ENCODE measurements around the gene TMEM179. TPM values are rescaled to one million over a fixed set of nuclear protein-coding genes. Genes with fewer than 3 reads are reported as not detected.

The TMEM179 gene
- total and polyA plus RNA-seq, 3 donors from 2014 or later, result 4.9 to 12.1 (median 9.8) TPM

DNA sequence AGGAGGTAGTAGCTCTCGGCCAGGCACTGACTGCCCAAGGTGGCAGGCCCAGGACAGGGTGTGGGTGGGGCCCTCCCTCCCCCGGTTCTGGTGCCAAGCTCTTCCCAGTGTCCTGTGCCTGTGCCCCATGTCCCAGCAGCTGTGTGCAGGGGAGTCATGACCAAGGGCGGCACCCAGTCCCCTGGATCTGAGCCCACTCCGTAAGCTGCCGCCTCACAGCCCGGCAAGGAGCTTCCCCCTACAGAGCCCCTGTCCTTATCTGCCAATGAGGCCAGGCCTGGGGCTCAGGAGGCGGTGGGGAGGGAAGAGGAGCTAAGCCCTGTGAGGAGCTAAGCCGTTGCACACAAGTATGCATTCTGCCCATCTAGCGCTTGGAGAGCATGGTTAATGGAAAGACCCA is 30.6 kb downstream of the TMEM179 start:
- no peak for TF ChIP-seq POLR2A (IDR thresholded peaks at IDR 0.05)
- TF ChIP-seq, protein P1, sequence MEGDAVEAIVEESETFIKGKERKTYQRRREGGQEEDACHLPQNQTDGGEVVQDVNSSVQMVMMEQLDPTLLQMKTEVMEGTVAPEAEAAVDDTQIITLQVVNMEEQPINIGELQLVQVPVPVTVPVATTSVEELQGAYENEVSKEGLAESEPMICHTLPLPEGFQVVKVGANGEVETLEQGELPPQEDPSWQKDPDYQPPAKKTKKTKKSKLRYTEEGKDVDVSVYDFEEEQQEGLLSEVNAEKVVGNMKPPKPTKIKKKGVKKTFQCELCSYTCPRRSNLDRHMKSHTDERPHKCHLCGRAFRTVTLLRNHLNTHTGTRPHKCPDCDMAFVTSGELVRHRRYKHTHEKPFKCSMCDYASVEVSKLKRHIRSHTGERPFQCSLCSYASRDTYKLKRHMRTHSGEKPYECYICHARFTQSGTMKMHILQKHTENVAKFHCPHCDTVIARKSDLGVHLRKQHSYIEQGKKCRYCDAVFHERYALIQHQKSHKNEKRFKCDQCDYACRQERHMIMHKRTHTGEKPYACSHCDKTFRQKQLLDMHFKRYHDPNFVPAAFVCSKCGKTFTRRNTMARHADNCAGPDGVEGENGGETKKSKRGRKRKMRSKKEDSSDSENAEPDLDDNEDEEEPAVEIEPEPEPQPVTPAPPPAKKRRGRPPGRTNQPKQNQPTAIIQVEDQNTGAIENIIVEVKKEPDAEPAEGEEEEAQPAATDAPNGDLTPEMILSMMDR (IDR thresholded peaks at IDR 0.05), result no peak
- no peaks in the 10 kb centered on the region for H3K4me1 ChIP-seq
- no peak overlapping the region for H3K27ac ChIP-seq
- whole genome bisulfite sequencing, 2 donors, result 53 to 68% methylated on average over 9 of the region's 9 CpGs
- H3K9me3 ChIP-seq, result no peaks in the 10 kb centered on the region
- no peaks in the 10 kb centered on the region for H3K27me3 ChIP-seq
- intact Hi-C loops (cut with DNase I; ENCODE audit: low total_unique reads), result no loop called here
- H3K4me3 ChIP-seq, result no peak overlapping the region
- H3K36me3 ChIP-seq (ENCODE audit: low read depth, missing control alignments), result no peaks in the 10 kb centered on the region
- DNase-seq, result no peak

DNA sequence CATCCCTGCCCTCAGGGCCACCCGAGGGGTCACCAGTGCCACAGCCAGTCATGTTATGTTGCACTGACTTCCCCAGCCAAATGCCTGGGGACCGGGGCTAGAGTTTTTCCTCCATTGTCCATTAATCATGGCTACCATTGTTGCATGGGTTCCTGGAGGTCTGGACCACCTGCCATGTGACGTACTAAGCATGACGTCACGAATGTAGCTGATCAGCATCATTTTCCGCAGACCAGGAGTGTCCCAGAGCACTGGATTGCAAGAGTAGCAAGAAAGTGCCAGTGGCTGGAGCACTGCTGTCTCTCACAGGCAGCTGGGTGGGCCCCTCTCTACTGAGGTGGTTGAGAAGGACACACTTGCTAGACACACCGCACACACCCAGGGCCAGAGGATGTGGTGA is 31.9 kb downstream of the TMEM179 start:
- H3K36me3 ChIP-seq (ENCODE audit: low read depth, missing control alignments), result no peaks in the 10 kb centered on the region
- intact Hi-C loops (cut with DNase I; ENCODE audit: low total_unique reads), result no loop called here
- no peaks in the 10 kb centered on the region for H3K9me3 ChIP-seq
- TF ChIP-seq, protein P1 (IDR thresholded peaks at IDR 0.05), result no peak
- no peak for TF ChIP-seq POLR2A (IDR thresholded peaks at IDR 0.05)
- no peak for DNase-seq
- no peaks in the 10 kb centered on the region for H3K4me1 ChIP-seq
- WGBS, 2 donors, result 94 to 97% methylated on average over 7 of the region's 7 CpGs
- H3K27ac ChIP-seq, result no peak overlapping the region
- no peaks in the 10 kb centered on the region for H3K27me3 ChIP-seq
- H3K4me3 ChIP-seq, result no peak overlapping the region

DNA sequence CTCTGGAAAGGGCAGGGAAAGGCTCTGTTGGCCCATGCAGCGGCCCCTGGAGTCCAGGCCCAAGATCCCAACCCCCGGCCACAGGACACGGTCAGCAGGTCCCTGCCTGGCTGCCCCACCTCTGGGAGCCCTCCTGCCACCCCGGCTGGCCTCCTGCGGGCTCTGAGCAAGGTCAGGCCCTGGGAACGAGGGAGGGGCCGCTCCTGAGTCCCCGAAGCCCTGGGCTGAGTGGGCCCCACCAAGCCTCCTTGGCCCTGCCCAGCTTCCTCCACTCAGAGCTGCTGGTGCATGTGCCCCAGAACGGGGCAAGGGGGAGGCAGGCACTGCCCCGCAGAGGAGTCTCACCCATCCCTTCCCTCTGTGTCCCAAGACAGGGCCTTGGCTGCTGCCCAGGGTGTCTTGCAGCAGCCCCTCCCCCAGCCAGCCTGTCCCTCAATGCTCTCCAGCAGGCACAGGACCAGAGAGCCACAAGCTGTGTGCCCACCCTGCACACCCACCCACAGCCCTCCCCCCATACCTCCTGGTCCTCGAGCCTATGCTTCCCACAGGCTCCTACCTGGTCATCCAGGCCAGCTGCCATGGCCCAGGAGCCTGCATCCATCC is 32.4 kb downstream of the TMEM179 start:
- Histone ChIP-seq H3K27ac (no peak overlapping the region), H3K9me3 (no peaks in the 10 kb centered on the region), H3K4me3 (no peak overlapping the region), H3K4me1 (no peaks in the 10 kb centered on the region), H3K36me3 (ENCODE audit: low read depth, missing control alignments) (no peaks in the 10 kb centered on the region), H3K27me3 (no peaks in the 10 kb centered on the region)
- TF ChIP-seq POLR2A (IDR thresholded peaks at IDR 0.05), result no peak
- TF ChIP-seq, protein P1 (IDR thresholded peaks at IDR 0.05), result no peak
- 81 to 90% methylated on average over 6 to 11 of the region's 11 CpGs for WGBS, 2 donors
- DNase-seq, result no peak
- intact Hi-C loops (cut with DNase I; ENCODE audit: low total_unique reads), result no loop called here

DNA sequence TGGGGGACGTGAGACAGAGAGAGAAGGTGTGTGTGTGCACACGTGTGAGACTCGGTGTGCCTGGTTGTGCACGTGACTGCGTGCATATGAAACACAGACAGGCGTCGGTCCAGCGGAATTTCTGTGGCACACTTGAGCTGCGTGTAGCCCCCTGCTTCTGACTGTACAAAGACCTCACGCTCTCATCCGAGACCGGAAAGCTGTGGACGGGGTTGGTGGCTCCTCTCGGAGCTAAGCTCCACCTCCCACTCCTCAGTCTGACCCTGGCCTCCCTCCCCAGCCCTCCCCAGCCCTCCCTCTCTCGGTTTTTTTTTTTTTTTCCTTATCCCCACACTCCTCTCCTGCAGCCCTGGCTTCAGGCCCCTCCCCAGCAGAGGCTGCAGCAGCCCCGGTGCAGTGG is 33.3 kb downstream of the TMEM179 start:
- no peaks in the 10 kb centered on the region for H3K9me3 ChIP-seq
- H3K4me3 ChIP-seq, result no peak overlapping the region
- TF ChIP-seq, protein P1 (IDR thresholded peaks at IDR 0.05), result no peak
- TF ChIP-seq POLR2A (IDR thresholded peaks at IDR 0.05), result no peak
- H3K4me1 ChIP-seq, result no peaks in the 10 kb centered on the region
- 82% methylated on average over 7 to 16 of the region's 16 CpGs for WGBS, 2 donors
- H3K27ac ChIP-seq, result no peak overlapping the region
- no peak for DNase-seq
- intact Hi-C loops (cut with DNase I; ENCODE audit: low total_unique reads), result no loop called here
- no peaks in the 10 kb centered on the region for H3K36me3 ChIP-seq (ENCODE audit: low read depth, missing control alignments)
- no peaks in the 10 kb centered on the region for H3K27me3 ChIP-seq

DNA sequence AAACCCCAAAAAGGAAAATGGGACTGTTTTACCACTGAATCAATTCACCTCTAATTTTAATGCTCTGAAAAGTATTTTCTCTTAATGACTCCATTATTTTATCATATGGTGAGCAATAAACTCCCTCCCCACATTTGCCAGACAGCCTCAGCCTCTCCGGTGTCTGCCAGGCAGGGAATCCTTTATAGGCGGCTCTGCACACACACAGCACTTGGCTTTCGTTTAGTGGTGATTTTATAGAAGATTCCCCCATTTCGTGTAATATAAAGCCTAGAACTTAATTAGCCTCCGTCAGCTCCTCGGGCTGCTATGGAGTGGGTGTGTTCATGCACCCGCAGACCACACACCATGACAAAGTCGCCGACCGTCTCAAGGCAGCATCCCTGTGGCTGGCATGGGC is 35.1 kb downstream of the TMEM179 start:
- no peaks in the 10 kb centered on the region for H3K4me1 ChIP-seq
- WGBS, 2 donors, result 55 to 67% methylated on average over 9 to 10 of the region's 10 CpGs

More for the DNA sequence above, 35.1 kb downstream of the TMEM179 start:
- Histone ChIP-seq H3K27ac (no peak overlapping the region), H3K27me3 (no peaks in the 10 kb centered on the region), H3K9me3 (no peaks in the 10 kb centered on the region), H3K36me3 (ENCODE audit: low read depth, missing control alignments) (no peaks in the 10 kb centered on the region), H3K4me3 (no peak overlapping the region)
- TF ChIP-seq, protein P1 (IDR thresholded peaks at IDR 0.05), result no peak
- no peak for TF ChIP-seq POLR2A (IDR thresholded peaks at IDR 0.05)
- DNase-seq, result no peak
- intact Hi-C loops (cut with DNase I; ENCODE audit: low total_unique reads), result no loop called here
